ENCODE data around the gene YBEY.

Gene YBEY

DNA sequence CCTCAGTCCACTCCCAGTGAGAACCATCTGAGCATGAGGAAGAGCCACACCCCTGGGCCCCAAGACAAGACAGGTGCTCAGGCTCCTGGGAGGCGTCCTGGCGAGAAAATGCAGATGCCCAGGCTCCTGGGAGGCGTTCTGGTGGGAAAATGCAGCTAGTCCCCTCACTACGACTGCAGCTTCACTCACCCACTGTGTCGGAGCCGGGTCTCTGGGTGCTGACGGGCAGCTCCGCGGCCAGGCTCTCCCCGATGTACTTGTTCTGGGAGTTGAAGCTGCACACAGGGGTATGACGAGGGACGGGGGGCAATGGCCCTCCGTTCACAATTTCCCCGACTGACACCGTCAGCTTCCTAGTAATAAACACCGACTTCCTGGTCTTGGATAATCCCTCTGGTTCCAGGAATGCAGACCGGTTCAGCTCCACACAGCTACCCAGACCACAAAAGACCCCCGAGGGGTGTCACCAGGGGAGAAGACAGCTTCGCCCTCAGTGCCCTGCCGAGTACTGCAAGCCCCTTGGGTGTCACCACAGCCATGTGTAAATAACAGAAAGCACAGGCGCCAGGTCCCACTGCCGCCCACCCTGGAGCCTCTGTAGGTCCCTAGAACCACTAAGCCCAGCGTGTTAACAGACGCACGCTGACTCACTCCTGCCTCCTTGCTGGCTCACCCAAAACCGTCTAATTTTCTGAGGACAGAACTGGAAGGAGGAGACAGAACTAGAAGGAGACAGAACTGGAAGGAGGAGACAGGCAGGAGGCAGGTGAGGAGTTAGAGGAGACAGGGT lies 20.2 kb upstream of the YBEY start:
- no peak for DNase-seq

DNA sequence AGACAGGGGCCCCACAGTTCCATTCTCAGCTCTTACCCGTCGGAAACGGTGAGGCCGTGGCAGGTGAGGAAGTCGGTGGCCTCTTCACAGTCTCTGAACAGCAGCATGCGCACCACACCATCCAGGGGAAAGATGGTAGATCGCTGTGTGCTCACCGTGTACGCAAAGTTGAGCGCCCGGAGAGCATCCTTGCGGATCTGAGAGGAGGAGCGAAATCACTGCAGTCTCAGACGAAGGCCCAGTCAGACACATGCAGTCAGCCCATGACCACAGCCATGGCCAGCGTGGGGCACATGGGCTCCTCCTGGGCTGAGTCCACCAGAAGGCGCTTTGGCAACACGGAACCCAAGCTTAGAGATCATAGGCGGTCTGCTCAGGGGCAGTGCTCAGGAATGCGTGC lies 19.2 kb upstream of the YBEY start:
- DNase-seq, result no peak

DNA sequence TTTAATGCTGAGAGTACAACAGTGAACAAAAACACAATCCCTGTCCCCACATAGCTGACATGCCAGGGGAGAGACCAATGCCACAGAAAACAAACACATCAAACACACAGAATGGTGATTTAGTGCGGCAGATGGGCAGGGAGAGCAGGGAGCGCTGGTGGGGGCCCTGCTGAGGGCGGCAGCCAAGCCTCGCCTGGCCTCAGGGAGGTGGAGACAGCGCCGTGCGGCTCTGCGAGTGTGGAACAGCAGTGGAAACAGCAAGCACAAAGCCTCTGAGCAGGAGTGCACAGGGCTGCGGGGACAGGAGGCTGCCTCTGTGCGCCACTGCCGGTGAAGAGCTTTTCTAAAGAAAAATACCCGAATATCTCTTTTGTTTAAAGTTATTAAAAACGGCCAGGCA lies 17.8 kb upstream of the YBEY start:
- DNase-seq, result no peak

DNA sequence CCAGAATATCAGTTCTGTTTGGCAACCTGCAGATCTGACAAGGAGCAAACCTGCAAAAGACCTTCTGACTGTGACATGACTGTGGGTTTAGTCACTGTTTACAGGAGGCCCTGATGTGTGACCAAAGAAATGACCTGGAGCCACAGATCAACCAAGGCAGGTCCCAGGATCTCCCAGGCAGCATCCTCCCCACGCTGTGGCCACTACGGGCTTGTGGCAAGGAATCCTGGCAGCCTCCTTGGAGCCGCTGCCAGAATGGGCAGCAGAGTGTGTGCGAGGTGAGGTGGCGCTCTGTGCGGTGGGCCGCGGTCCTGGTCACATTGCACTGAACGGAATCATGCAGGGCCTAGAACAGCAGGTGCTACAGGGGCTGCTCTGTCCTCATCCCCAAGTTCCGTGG lies 16.7 kb upstream of the YBEY start:
- DNase-seq, result no peak

DNA sequence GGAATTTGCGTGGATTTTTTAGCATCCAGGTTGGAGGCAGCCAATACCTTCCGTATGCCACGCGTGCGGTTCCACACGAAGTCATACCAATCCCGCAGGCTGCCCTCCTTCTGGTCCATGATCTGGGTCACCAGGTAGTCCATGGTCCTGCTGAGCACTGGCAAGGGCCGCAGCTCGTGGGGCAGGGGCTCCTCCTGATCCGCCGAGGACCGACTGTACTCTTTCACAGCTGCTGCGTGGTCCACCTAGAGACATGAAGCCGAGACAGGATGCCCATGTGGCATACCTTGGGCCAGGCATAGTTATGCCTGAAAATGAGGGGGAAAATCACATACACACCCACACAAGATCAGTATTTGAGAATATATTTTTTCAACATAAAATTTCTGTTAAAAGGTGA lies 12.8 kb upstream of the YBEY start:
- DNase-seq, result no peak

DNA sequence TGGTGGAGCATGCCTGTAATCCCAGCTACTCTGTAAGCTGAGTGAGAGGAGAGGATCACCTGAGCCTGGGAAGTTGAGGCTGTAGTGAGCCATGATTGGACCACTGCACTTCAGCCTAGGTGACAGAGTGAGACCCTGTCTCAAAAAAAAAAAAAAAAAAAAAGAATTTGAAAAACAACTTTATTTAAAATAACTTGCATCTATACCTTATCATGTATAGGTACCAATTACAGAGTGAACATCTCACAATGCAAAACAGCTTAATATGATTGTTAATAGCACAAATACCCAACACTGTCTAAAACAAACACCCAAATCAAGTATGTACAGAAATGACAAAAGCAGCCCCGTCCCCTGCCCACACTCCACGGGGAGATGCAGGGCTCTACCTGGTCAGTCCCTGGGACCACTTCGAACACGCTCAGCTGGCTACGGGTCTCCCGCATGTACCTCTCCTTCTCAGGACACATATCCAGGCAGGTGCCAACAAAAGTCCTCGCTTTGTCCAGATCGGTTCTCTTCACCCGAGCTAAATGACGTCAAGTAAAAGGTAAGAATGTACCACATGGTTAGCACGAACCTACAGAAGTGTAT lies 11.2 kb upstream of the YBEY start:
- no peak for DNase-seq

DNA sequence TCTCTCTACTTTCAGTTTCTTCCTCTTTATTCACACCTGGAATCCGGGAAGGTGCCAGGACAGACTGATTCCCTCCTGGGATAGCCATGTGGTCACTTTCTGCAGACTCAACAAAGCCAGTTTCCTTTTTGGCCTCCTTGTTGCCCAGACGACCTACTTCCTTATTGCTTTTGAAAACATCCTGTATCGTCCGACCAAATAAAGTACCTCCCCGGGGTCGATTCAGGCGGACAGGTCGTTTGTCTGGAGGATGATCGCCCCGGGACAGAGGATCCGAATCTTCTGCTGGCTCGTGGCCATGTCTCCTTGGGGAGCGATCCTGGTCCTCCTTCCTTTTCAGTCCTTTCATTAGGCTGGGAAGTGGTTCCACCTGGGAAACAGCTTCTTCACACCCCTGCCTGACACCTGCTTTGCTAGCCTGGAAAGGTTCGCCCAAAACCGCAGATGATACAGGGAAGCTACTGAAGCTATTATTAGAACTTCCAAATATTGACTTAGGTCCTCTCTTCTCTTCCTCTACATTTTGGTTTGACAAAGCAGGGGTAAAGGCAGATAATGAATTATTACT lies 2.0 kb upstream of the YBEY start:
- DNase-seq, result peak; percentile 44

DNA sequence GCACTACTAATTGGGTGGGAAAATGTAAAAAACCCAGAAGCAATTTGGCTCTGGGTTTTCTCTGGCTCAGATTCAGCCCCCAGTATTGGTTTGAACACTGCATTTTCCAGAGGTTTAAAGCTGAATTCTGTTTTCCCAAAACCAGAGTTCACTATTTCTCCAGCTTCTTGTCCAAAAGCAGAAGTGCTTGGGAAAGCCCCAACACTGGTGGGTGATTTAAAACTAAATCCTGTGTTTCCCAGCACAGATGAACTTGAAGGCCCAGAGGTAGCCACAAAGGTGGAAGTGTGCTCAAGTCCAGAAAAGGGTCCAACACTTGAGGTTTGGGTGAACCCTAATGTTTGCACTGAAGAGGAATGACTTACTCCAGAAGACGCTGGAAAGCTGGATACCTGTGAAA lies 1.4 kb upstream of the YBEY start:
- no peak for DNase-seq

DNA sequence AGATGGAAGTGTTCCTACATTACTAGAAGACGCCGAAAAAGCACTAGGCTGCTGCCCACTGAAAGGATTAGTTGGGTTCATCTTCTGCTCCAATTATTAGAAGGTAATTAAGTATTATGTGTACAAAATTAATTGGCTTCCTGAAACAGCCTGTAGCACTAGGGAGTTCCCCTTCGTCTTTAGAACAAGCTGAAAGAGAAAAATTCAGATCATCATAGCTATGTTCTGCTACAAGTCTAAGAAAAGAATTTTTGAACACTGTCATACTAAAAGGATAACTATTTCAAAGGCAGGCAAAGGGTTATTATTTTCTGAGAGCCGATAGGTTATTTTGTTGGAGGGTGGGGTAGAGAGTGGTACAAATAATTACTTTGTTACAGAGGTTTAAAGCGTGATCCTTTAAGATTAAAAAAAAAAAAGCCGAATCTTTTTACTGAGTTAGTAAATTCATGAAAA lies 908 bp upstream of the YBEY start, which contains the start of gene MCM3AP:
MCM3AP (minus strand) TSS at position 406 of the 456 bp plus-strand sequence; CDS start at position 81, 325 bp downstream.
- DNase-seq, result no peak

DNA sequence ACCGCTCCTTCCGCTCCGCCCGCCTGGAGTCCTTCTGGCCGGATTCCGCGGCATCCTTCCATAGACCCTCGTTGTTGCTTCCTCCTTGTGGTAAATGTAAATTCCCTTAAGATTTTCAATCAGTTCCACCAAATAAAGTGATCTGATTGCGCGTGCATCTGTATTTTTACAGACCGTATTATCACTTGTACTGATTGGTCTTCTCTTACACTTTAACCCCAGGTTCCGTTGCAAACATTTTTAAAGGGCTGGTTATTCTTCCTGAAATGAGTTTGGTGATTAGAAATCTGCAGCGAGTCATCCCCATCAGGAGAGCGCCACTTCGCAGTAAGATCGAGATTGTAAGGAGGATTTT lies 483 bp downstream of the YBEY start:
- DNase-seq, result no peak

DNA sequence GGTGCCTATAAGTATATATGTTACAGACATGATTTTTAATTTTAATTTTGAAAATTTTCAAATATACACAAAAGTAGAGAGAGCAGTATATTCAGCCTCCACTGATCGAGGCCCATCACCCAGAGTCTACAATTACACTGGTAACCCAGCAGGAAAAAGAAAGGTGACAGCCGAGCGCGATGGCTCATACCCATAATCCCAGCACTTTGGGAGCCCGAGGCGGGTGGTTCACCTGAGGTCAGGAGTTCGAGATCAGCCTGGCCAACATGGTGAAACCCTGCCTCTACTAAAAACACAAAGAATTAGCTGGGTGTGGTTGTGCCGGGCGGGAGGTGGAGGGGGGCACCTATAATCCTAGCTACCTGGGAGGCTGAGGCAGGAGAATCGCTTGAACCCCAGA lies 1.4 kb downstream of the YBEY start:
- DNase-seq, result no peak

DNA sequence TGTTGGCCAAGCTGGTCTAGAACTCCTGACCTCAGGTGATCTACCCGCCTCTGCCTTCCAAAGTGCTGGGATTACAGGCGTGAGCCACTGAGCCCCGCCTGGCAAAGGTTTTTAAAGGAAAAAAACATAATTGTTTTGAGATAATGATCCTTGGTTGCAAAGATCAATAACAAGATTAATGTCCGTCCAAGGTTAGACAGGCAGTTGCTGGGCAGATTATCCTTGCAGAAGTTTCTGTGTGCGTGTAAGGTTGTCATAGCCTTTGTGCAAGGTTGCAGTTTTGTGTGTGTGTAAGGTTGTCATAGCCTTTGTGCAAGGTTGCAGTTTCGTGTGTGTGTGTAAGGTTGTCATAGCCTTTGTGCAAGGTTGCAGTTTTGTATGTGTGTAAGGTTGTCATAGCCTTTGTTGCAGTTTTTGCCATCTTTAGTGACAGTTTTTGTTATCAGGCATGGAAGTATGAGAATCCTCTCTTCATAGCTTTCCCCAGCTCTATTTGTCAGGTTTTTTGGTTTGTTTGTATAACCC lies 3.6 kb downstream of the YBEY start:
- no peak for DNase-seq

DNA sequence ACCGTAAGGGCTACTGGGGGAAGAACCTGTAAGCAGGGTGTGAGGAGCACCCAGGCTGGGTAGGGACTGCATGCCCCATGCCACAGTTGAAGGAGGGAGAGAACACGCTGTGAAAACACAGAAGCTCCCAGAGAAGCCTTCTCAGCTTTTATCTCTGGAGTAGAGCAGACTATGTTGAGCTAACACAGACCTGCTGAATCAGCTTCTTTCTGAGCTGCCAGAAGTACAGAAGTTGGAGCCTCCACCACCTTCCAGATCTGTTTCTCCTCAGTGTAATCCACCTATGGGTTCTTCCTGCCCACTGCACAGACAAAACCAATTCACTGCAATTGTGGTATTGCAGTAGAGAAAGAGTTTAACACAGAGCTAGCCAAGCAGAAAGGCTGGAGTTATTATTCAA lies 5.4 kb downstream of the YBEY start:
- DNase-seq, result no peak

DNA sequence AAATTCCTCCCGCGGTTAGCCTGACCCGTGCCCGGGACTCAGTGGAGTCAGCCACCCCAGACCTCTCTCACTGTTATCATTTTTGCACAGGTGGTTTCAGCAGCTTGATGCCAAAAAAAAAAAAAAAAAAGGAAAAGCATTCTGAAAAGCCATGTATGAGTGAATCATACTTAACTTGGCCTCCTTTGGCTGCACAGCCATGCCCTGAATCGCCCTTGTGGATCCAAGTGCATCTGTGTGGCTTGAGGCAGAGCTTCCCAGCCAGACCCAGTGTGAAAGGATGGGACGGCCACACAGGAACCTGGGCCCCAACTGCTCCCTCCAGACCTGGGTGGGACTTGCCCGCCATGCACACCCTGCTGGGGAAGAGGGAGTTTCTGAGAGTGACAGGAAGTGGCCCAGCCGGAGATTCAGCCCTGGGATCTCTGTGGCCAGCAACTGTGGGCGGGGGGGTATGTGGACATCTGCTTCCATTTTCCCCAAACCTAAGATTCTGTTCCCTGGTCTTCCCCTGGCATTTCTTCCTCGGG lies 8.6 kb downstream of the YBEY start:
- DNase-seq, result no peak

DNA sequence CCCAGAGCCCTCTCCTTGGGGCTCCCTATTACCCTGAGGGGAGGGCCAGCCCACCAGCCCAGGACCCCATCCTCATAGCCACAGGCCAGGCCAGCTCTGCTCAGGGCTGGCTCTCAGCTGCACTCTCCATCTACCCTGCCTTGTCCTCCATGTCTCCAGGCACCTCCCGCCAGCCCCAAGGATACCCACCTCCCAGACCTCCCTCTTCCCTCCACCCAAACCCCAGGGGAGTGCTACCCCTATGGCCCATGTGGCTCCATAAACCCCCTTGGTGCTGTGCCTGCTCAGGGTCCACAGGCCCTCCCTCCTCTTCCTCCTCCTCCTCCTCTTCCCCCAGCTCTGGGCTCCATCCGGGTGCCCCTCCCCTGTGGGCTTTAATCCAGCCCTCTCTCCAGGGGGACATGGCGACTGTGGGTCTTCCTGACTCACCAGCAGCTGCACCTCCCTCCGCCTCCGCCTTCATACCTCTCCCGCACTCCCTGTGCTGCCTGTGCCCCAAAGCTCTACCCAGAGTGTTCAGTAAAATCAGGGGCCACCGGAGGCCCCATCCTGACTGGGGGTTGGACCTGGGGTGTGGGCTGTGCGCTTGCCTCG lies 9.1 kb downstream of the YBEY start:
- no peak for DNase-seq

DNA sequence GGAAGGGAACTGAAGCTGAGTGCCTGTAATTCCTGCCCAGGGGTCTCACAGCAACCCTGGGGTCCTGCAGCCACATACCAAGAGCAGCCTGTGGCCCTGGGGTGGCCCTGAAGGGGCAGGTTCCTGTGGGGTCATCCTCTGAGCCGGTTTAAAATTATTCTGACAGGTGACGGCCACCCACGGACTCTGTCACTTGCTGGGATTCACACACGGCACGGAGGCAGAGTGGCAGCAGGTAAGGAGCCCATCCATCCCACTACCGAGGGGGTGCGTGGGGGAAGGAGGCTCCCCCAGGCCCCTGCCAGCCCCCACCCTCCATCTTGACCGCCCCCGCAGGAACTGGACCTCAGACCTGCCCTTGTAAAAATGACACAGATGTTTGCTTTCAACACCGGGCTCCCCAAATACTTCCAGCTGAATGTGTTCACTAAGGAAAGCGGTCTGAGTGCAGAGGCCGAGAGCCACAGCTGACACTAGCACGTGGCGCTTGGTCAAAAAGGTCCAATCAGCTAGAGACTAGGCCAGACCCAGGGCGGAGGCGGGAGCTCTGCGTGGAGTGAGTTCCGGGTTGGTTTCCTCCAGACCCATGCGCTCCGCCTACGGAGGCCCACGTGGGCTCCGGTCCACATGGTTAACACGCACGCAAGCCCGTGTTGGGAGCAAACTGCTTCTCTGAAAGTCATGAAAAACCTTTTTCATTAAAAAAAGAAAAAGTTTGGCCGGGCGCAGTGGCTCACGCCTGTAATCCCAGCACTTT lies 10.0 kb downstream of the YBEY start:
- no peak for DNase-seq

DNA sequence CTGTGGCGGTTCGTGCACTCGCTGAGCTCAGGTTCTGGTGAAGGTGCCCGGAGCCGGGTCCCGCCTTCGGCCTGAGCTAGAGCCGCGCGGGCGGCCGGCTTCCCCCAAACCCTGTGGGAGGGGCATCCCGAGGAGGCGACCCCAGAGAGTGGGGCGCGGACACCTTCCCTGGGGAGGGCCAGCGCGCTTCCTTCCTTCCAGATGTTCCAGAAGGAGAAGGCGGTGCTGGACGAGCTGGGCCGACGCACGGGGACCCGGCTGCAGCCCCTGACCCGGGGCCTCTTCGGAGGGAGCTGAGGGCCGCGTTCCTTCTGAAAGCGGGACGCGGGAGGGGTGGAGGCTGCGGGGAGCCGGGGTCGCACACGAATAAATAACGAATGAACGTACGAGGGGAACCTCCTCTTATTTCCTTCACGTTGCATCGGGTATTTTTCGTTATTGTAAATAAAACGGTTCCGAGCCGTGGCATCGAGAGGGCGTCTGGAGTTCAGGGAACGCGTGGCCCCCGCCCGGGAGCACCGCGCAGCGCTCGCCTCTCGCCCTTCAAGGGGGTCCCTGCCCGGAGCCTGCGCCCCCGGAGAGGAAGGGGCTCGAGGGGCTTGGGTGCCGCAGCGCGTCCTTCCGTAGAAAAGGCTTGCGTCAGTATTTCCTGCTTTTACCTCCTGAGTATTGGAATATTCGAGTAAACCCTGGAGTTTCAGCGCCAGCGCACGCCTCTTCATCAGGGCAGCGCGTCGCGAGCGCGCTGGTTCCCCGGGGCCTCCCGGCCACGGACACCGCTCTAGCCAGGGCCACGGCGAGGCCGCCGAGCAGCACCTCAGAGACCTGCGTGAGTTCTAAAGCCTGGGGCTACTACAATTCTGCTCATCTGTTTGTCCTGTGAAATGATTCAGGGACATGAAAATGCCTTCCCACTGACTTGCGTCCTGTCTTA lies 11.5 kb downstream of the YBEY start:
- DNase-seq, result no peak

DNA sequence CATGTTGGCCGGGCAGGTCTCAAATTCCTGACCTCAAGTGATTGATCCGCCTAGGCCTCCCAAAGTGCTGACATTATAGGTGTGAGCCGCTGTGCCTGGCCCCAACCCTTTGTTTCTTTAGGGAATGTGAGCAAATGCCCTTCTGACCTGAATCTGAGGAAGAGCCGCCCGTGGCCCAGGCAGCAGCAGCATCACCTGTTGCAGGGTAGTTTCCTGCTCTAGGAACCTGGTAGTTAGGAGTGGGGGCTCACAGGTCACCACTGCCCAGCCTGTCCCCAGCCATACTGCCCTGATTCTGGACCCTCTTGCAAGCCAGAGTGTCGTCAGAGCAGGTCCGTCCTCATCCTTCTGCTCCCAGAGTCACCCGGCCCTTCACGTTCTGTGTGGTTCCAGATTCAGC lies 13.0 kb downstream of the YBEY start:
- no peak for DNase-seq

DNA sequence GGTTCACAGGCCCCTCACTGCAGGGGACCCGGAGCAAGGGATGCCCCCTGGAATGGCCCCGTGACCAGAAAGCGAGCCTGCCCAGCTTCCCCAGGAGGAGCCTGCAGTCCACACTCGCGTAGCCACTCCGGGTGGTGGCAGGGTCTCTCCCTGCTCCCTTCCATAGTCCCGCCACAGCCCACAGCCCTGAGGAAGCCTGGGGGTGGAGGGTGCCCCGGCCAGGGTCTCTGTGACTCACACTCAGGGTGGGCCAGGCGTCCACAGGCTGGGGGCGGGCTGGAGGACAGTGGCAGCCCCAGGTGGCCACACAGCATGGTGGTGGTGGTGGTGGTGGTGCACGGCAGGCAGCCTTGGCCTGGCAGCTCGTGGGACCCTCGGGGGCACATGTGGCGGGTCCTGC lies 15.6 kb downstream of the YBEY start:
- DNase-seq, result no peak

DNA sequence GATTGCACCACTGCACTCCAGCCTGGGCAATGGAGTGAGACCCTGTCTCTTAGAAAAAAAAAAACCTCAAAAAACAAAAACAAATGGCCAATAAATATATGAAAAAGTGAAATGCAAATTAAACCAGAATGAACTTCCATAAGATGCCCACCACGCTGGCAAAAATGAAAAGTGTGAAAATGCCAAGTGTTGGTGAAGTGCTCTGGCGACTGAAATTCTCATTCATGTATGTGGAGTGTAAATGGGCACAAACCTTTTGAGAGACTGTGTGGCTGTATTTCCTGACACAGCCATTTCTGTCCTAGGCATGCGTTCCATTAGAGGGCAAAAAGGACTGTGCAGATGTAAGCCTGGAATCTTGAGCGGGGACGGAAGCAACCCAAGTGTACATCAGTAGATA lies 18.3 kb downstream of the YBEY start:
- DNase-seq, result no peak

DNA sequence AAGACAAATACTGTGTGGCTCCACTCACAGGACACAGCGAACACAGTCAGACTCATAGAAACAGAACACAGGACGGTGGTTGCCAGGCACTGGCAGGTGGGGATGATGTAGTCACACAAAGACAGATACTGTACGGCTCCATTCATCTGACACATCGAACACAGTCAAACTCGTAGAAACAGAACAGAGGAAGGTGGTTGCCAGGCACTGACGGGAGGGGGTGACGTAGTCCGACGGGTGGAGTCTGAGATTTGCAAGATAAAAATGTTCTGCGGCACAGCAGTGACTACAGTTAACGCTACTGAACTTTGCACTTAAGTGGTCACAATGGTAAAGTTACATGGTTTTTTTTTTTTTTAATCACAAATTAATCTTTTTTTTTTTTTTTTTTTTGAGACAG lies 18.8 kb downstream of the YBEY start:
- DNase-seq, result no peak

DNA sequence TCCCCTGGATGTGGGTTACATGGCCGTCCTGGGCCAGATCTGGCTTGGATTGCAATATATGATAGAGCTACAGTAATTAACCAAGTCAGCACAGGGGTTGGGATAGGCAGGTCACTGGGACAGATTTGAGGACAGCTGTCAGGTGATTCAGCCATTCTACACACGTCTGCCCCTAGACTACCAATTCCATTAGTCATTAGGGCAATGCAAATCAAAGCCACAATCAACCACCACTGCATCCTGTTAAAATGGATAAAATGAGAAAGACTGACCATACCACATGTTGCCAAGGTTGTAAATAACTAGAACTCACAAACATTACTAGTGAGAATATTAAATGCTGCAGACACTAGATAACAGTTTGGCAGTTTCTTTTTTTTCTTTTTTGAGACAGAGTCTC lies 21.5 kb downstream of the YBEY start:
- DNase-seq, result no peak
